ENCODE results near the gene LTBP3. TPM values are rescaled to one million over a fixed set of nuclear protein-coding genes. Genes with fewer than 3 reads are reported as not detected.

Gene LTBP3
- total and polyA plus RNA-seq, 2 of the 13 experiments (the other 11 are each of a cell fraction or from before 2014, with no cell fraction given): 12.2 to 68.1 TPM

- no peak for TF ChIP-seq SMAD9 (CRISPR knock-in tag; IDR thresholded peaks at IDR 0.05)
- peak; percentile 70; the same call in 1 of the 2 replicates for TF ChIP-seq TARDBP (CRISPR knock-in tag; IDR thresholded peaks at IDR 0.05)
- peak; percentile 12 for TF ChIP-seq ZMYM4 (CRISPR knock-in tag; IDR thresholded peaks at IDR 0.05)
- no peak for TF ChIP-seq SNAPC5 (CRISPR knock-in tag; IDR thresholded peaks at IDR 0.05; ENCODE audit: borderline replicate concordance)
- peak; percentile 71 for TF ChIP-seq HDAC1 (CRISPR knock-in tag; IDR thresholded peaks at IDR 0.05)
- peak; percentile 46; the same call in 1 of the 2 replicates for TF ChIP-seq ZNF263 (CRISPR knock-in tag; IDR thresholded peaks at IDR 0.05)
- peak; percentile 39; the same call in 1 of the 2 replicates for TF ChIP-seq ZNF281 (CRISPR knock-in tag; IDR thresholded peaks at IDR 0.05; ENCODE audit: borderline replicate concordance)
- TF ChIP-seq FOXK1 (CRISPR knock-in tag; IDR thresholded peaks at IDR 0.05; ENCODE audit: borderline replicate concordance, low read depth): 0 out of 2 replicates have a peak, but pooled peaks have one; percentile 28
- no peak for TF ChIP-seq EHMT2 (IDR thresholded peaks at IDR 0.05; ENCODE audit: borderline replicate concordance, low read depth, low read length)
- TF ChIP-seq CCDC6 (CRISPR knock-in tag; IDR thresholded peaks at IDR 0.05): peak; percentile 13; the same call in 1 of the 2 replicates
- no peak for TF ChIP-seq ZNF12 (CRISPR knock-in tag; IDR thresholded peaks at IDR 0.05)
- TF ChIP-seq ZBTB42 (CRISPR knock-in tag; IDR thresholded peaks at IDR 0.05): no peak
- peak; percentile 34; the same call in 1 of the 2 replicates for TF ChIP-seq ISL2 (CRISPR knock-in tag; IDR thresholded peaks at IDR 0.05)
- TF ChIP-seq RCOR2 (CRISPR knock-in tag; IDR thresholded peaks at IDR 0.05): 0 out of 2 replicates have a peak, but pooled peaks have one; percentile 10
- TF ChIP-seq ZNF142 (CRISPR knock-in tag; IDR thresholded peaks at IDR 0.05): 0 out of 2 replicates have a peak, but pooled peaks have one; percentile 3
Observed at GRCh38 chr11:65489035-65489705, 69.0 kb downstream of the LTBP3 start (continued).
